HepG2 (cell line): ENCODE results near the gene TEAD3. TPM values are rescaled to one million over a fixed set of nuclear protein-coding genes. Genes with fewer than 3 reads are reported as not detected.

ENCODE experiments used
- ATAC-seq: fragments of 200-7000 bp; cut with Tn5 transposase; 3 replicates; pipeline ENCODE4 v1.9.1; 2020; ENCODE audit warnings: mild to moderate bottlenecking, moderate library complexity
- BruUV-seq: library from RNA; stranded (reverse); fragments of 400-500 nt; replicated peaks from 2 replicates; lab custom pipeline; 2021; lab: Mats Ljungman, UMichigan
- CTCF ChIA-PET: fragments of 300-600 bp; formaldehyde crosslinking; extraction: SDS; loops from one replicate; lab custom pipeline; 2021; ENCODE audit warnings: low total read pairs, inconsistent platforms, low intra/inter-chr PET ratio; lab: Yijun Ruan, JAX
- POLR2A ChIA-PET: fragments of 350-600 bp; sonication (Branson Sonifier 250); formaldehyde crosslinking; loops from one replicate; lab custom pipeline; 2020; ENCODE audit warnings: antibody characterized with exemption, inconsistent platforms; lab: Yijun Ruan, JAX
- DNase-seq: peaks from one replicate; pipeline ENCODE4 v3.0.0-alpha.2; 2015; ENCODE audit warnings: low spot score
- FAIRE-seq: peaks from 3 replicates; lab custom pipeline; 2011; peaks lifted over from hg19 to GRCh38; lab: Jason Lieb, UNC
- H2AFZ ChIP-seq: one replicate; pipeline ENCODE4 v1.6.1; 2011; ENCODE audit warnings: low read length, inconsistent platforms
- H3K27ac ChIP-seq: fragments of 300-600 bp; 3 replicates; pipeline ENCODE4 v1.8.0; 2011; ENCODE audit warnings: mixed run types, mild to moderate bottlenecking, mixed read lengths, low read length, inconsistent platforms; ENCODE audit not compliant: insufficient read depth; ENCODE audit errors: extremely low read length
- H3K27me3 ChIP-seq, 2 experiments: fragments of 200-600 bp in 1 of 2; 2 replicates in 1 of 2; 3 replicates in 1 of 2; pipeline versions ENCODE4 v1.6.0 to v1.8.0; 2011; ENCODE audit warnings: low read length in 2 of 2, mild to moderate bottlenecking in 2 of 2, moderate library complexity in 2 of 2, inconsistent platforms in 1 of 2; ENCODE audit not compliant: insufficient read depth in 2 of 2, control insufficient read depth in 1 of 2
- H3K36me3 ChIP-seq, 2 experiments: fragments of 200-600 bp in 1 of 2; replicated peaks in 1 of 2; 2 replicates in 1 of 2; 3 replicates in 1 of 2; pipeline versions ENCODE4 v1.5.1 to v1.8.0; 2011; ENCODE audit warnings: low read length in 2 of 2, inconsistent platforms in 1 of 2; ENCODE audit not compliant: insufficient read depth in 2 of 2, control insufficient read depth in 1 of 2
- H3K4me1 ChIP-seq: 2 replicates; pipeline ENCODE4 v1.5.1; 2012; ENCODE audit warnings: low read length, inconsistent platforms; ENCODE audit not compliant: insufficient read depth
- H3K4me2 ChIP-seq: 2 replicates; pipeline ENCODE4 v1.6.0; 2011; ENCODE audit warnings: low read depth, low read length, inconsistent platforms
- H3K4me3 ChIP-seq, 3 experiments: fragments of 200-600 bp in 1 of 3; sonication (generic), shearing (Covaris generic) in 1 of 3; replicated peaks in 1 of 3; 2 replicates each; pipeline ENCODE4 v1.5.1; 2011 to 2016; ENCODE audit warnings: low read length in 3 of 3, inconsistent platforms in 2 of 3, low read depth in 2 of 3, mild to moderate bottlenecking in 2 of 3, control low read depth in 1 of 3, mixed read lengths in 1 of 3; ENCODE audit not compliant: insufficient read depth in 1 of 3
- H3K79me2 ChIP-seq: one replicate; pipeline ENCODE4 v1.6.1; 2011; ENCODE audit warnings: low read length, inconsistent platforms; ENCODE audit not compliant: insufficient read depth
- H3K9ac ChIP-seq: 2 replicates; pipeline ENCODE4 v1.6.0; 2011; ENCODE audit warnings: mild to moderate bottlenecking, low read depth, low read length, inconsistent platforms; ENCODE audit not compliant: insufficient read depth
- H3K9me3 ChIP-seq: 2 replicates; pipeline ENCODE4 v1.5.1; 2012; ENCODE audit warnings: mild to moderate bottlenecking, low read length
- H4K20me1 ChIP-seq: 2 replicates; pipeline ENCODE4 v1.6.0; 2011; ENCODE audit warnings: inconsistent platforms, mild to moderate bottlenecking, low read length, moderate library complexity; ENCODE audit not compliant: insufficient read depth
- AGO2 ChIP-seq: fragments of 200-400 bp; formaldehyde crosslinking; optimal IDR thresholded peaks from 2 replicates; pipeline ENCODE3; 2017; ENCODE audit warnings: mild to moderate bottlenecking, low read depth, low read length, moderate library complexity
- AKAP8 ChIP-seq: sonication (generic); formaldehyde crosslinking; IDR thresholded peaks from 2 replicates; pipeline ENCODE4 v1.5.1; 2020; ENCODE audit warnings: mild to moderate bottlenecking, missing genetic modification reagents
- ARNTL ChIP-seq: sonication (generic); formaldehyde crosslinking; IDR thresholded peaks from 2 replicates; pipeline ENCODE4 v1.4.0; 2020; ENCODE audit warnings: mild to moderate bottlenecking, missing genetic modification reagents
- CBFB ChIP-seq: sonication (generic); formaldehyde crosslinking; IDR thresholded peaks from 2 replicates; pipeline ENCODE4 v1.4.0; 2020; ENCODE audit warnings: missing genetic modification reagents
- CENPX ChIP-seq: sonication (generic); formaldehyde crosslinking; IDR thresholded peaks from 2 replicates; pipeline ENCODE4 v1.9.0; 2021; ENCODE audit warnings: mild to moderate bottlenecking, missing genetic modification reagents, moderate library complexity
- GABPA ChIP-seq, 2 experiments: IDR thresholded peaks; 2 replicates each; pipeline ENCODE4 v1.6.1; 2011 to 2016; ENCODE audit warnings: low read depth in 2 of 2, low read length in 1 of 2, missing biosample characterization in 1 of 2, missing genetic modification characterization in 1 of 2
- POLR2AphosphoS2 ChIP-seq: IDR thresholded peaks from 2 replicates; pipeline ENCODE4 v1.6.1; 2011; ENCODE audit warnings: low read depth, low read length, improper control_type of control experiment
- POLR2AphosphoS5 ChIP-seq: IDR thresholded peaks from 2 replicates; pipeline ENCODE4 v1.6.1; 2012; ENCODE audit warnings: low read depth, low read length
- SOX5 ChIP-seq: IDR thresholded peaks from 2 replicates; pipeline ENCODE4 v1.6.1; 2016; ENCODE audit warnings: borderline replicate concordance
- SRSF9 ChIP-seq: fragments of 200-400 bp; formaldehyde crosslinking; IDR thresholded peaks from 2 replicates; pipeline ENCODE4 v1.6.1; 2018; ENCODE audit warnings: borderline replicate concordance, mild to moderate bottlenecking, low read depth, low read length; ENCODE audit not compliant: insufficient read depth, poor library complexity, severe bottlenecking
- U2AF1 ChIP-seq: fragments of 200-400 bp; formaldehyde crosslinking; optimal IDR thresholded peaks from 2 replicates; pipeline ENCODE3; 2017; ENCODE audit warnings: mild to moderate bottlenecking, low read depth, low read length
- XRCC5 ChIP-seq: fragments of 200-400 bp; formaldehyde crosslinking; optimal IDR thresholded peaks from 2 replicates; pipeline ENCODE3; 2017; ENCODE audit warnings: mild to moderate bottlenecking, low read length
- ZNF263 ChIP-seq: sonication (generic); formaldehyde crosslinking; IDR thresholded peaks from 2 replicates; pipeline ENCODE4 v1.4.0; 2020; ENCODE audit warnings: missing genetic modification reagents
- ZNF337 ChIP-seq: sonication (generic); formaldehyde crosslinking; IDR thresholded peaks from 2 replicates; pipeline ENCODE4 v1.5.1; 2020; ENCODE audit warnings: missing genetic modification reagents, low read depth, mild to moderate bottlenecking, borderline replicate concordance
- ZNF652 ChIP-seq: IDR thresholded peaks from 2 replicates; pipeline ENCODE4 v1.6.1; 2016; ENCODE audit warnings: low read depth, borderline replicate concordance
- ZSCAN25 ChIP-seq: sonication (generic); formaldehyde crosslinking; IDR thresholded peaks from 2 replicates; pipeline ENCODE4 v1.8.0; 2022; ENCODE audit warnings: mild to moderate bottlenecking, missing genetic modification reagents
- ZSCAN30 ChIP-seq: sonication (generic); formaldehyde crosslinking; IDR thresholded peaks from 2 replicates; pipeline ENCODE4 v1.5.0; 2020; ENCODE audit warnings: mild to moderate bottlenecking, missing genetic modification reagents
- in situ Hi-C: cut with HindIII; loops from 2 replicates; pipeline ENCODE4 v1.10.0; 2017; ENCODE audit warnings: low pct_unique_long_range_greater_than_20kb; ENCODE audit not compliant: extremely low pct_ligation_motif_present
- intact Hi-C: fragments of 100-400 bp; cut with micrococcal nuclease; formaldehyde crosslinking; loops from one replicate; pipeline ENCODE4 v1.10.0; 2022; ENCODE audit not compliant: unreplicated experiment
- polyA plus RNA-seq, 8 experiments: library from polyadenylated mRNA; depleted of rRNA in 3 of 8; stranded (reverse) in 7 of 8; unstranded in 1 of 8; fragments of >200 nt; fragmentation: Illumina TruSeq in 4 of 8; extraction: Trizol in 4 of 8; gene quantifications; 2 replicates each; pipeline versions ENCODE4 v1.2.1 to v1.2.3, GENCODE V29; 2011 to 2016; ENCODE audit warnings: low read depth in 4 of 8, missing spikeins in 1 of 8, mixed read lengths in 1 of 8; ENCODE audit not compliant: insufficient read depth in 1 of 8
- total RNA-seq, 5 experiments: library from RNA; depleted of rRNA; stranded (reverse); fragments of >200 nt; fragmentation: Illumina TruSeq; extraction: Trizol; gene quantifications; 2 replicates each; pipeline ENCODE4 v1.2.3, GENCODE V29; 2016; ENCODE audit warnings: low read depth in 1 of 5
- TF ChIP-seq, protein P1 (sequence below): sonication (generic); IDR thresholded peaks from 2 replicates; pipeline ENCODE4 v1.6.1; 2016; ENCODE audit warnings: low read depth, borderline replicate concordance
- TF ChIP-seq, protein P2 (sequence below): IDR thresholded peaks from 2 replicates; pipeline ENCODE4 v1.6.1; 2016; ENCODE audit warnings: low read depth, borderline replicate concordance
- TF ChIP-seq, protein P3 (sequence below): sonication (generic); formaldehyde crosslinking; IDR thresholded peaks from 2 replicates; pipeline ENCODE4 v1.4.0; 2020; ENCODE audit warnings: missing genetic modification reagents

The TEAD3 gene
- total and polyA plus RNA-seq, 2 of the 13 experiments (the other 11 are each of a cell fraction or from before 2014, with no cell fraction given) = 15.1 to 16.5 TPM

DNA sequence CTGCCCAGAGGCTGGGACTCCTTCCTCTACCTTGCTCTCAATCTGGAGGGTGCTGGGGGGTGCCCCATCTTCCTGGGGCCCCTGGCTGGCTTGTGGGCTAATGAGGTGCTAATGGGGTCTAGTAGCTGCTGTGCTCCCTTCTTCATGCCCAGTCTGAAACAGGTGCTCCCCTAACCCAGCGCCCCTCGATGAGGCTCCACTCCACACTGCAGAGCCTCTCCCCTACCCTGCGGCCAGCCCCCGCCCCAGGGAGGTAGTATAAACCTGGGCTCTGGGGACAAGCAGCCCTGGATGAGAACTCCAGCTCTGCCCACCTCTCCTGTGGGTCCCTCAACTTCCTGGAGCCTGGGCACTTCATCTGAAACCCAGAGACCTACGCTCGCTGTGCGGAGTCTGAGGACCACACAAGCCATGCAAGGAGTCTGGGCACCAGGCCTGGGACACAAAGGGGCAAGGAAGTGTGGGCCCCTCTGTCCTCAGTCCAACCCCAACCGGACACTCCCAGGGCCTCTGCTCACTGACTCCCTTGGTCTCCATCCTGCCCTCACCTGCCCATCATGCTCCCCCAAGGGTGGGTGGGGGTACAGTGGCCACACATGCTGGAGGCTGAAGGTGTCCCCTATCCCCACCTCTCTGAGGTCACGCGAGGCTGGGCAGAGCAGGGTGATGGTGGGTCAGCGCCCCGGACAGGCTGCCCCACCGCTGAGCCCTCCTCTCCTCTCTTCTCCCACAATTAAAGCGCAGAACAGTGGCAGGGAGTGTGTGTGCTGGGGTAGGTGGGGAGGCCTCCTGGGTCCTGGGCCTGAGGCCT, 22.5 kb downstream of the TEAD3 start (continued):
- TF ChIP-seq, protein P1, sequence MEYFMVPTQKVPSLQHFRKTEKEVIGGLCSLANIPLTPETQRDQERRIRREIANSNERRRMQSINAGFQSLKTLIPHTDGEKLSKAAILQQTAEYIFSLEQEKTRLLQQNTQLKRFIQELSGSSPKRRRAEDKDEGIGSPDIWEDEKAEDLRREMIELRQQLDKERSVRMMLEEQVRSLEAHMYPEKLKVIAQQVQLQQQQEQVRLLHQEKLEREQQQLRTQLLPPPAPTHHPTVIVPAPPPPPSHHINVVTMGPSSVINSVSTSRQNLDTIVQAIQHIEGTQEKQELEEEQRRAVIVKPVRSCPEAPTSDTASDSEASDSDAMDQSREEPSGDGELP = no peak
- no peak for TF ChIP-seq CENPX (CRISPR knock-in tag)
- TF ChIP-seq ZNF337 (CRISPR knock-in tag) = no peak
- peak; percentile 95 for TF ChIP-seq AGO2
- peak; percentile 46; the same call in 1 of the 2 replicates for TF ChIP-seq POLR2AphosphoS2
- TF ChIP-seq, protein P2, sequence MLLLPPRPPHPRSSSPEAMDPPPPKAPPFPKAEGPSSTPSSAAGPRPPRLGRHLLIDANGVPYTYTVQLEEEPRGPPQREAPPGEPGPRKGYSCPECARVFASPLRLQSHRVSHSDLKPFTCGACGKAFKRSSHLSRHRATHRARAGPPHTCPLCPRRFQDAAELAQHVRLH (CRISPR knock-in tag) = no peak
- TF ChIP-seq ZNF263 = 0 out of 2 replicates have a peak, but pooled peaks have one; percentile 13
- TF ChIP-seq SOX5 (CRISPR knock-in tag) = no peak
- no peak for TF ChIP-seq ARNTL (CRISPR knock-in tag)

DNA sequence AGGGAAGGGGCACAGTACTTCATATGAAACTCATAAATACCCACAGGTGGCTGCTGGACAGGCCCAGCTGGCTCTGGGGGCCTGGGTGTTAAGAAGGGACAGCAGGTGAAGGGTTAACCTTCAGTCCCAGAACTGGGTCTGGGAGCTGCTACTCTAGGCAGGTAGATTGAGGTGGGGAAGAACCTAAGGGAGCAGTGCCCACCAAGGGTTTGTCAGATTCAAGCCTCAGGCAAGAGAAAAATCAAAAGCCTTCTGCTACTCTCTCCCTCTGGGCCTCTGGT, 23.1 kb downstream of the TEAD3 start:
- Histone ChIP-seq H3K79me2 (peaks cover 23% of the 10 kb centered on the region), H3K4me2 (no peak overlapping the region), H3K9me3 (no peaks in the 10 kb centered on the region), H2AFZ (no peak overlapping the region), H3K4me1 (peaks cover 54% of the 10 kb centered on the region), H3K27ac (peak overlapping the region; percentile 55), H3K4me3 (no peak overlapping the region), H3K9ac (no peak overlapping the region), H3K27me3 (no peaks in the 10 kb centered on the region; a peak in 1 of 5 replicates), H3K36me3 (peaks cover 5 to 36% of the 10 kb centered on the region in 2 experiments), H4K20me1 (peaks cover 49% of the 10 kb centered on the region)
- in situ Hi-C loops = no loop called here
- POLR2A ChIA-PET = interaction anchor here (0.8 to 9.7 kb wide), 6 partner anchors 12 to 156 kb away, joined by 4 to 88 read pairs (median 5); partner anchors contain the start of gene TEAD3
- no peak for FAIRE-seq
- no peak for DNase-seq
- intact Hi-C loops = no loop called here
- BruUV-seq = no TSS peak
- CTCF ChIA-PET = no interaction called here
- ATAC-seq = no peak
- TF ChIP-seq SRSF9 (no peak), ZSCAN30 (no peak), ZSCAN25 (CRISPR knock-in tag) (no peak), U2AF1 (no peak), POLR2AphosphoS5 (peak; percentile 22; the same call in 1 of the 2 replicates), XRCC5 (peak; percentile 16), CBFB (CRISPR knock-in tag) (no peak), AKAP8 (CRISPR knock-in tag) (0 out of 2 replicates have a peak, but pooled peaks have one; percentile 30), GABPA (IDR thresholded peaks at IDR 0.05; ENCODE audit: low read depth, low read length) (no peak), GABPA (CRISPR knock-in tag; IDR thresholded peaks at IDR 0.05; ENCODE audit: low read depth) (no peak), ZNF652 (peak; percentile 90)
- TF ChIP-seq, protein P3, sequence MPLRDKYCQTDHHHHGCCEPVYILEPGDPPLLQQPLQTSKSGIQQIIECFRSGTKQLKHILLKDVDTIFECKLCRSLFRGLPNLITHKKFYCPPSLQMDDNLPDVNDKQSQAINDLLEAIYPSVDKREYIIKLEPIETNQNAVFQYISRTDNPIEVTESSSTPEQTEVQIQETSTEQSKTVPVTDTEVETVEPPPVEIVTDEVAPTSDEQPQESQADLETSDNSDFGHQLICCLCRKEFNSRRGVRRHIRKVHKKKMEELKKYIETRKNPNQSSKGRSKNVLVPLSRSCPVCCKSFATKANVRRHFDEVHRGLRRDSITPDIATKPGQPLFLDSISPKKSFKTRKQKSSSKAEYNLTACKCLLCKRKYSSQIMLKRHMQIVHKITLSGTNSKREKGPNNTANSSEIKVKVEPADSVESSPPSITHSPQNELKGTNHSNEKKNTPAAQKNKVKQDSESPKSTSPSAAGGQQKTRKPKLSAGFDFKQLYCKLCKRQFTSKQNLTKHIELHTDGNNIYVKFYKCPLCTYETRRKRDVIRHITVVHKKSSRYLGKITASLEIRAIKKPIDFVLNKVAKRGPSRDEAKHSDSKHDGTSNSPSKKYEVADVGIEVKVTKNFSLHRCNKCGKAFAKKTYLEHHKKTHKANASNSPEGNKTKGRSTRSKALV = no peak
